Measurements from ENCODE around the gene FBXL13. TPM values are rescaled to one million over a fixed set of nuclear protein-coding genes. Genes with fewer than 3 reads are reported as not detected.
"Not testable (repeated sequence)": the region's sequence is repeated elsewhere in the genome, so short reads cannot be mapped to it uniquely, and the experiment has no call there.

Gene FBXL13
- total RNA-seq, 2 experiments from 2014 or later = 0.54 to 0.74 TPM

DNA sequence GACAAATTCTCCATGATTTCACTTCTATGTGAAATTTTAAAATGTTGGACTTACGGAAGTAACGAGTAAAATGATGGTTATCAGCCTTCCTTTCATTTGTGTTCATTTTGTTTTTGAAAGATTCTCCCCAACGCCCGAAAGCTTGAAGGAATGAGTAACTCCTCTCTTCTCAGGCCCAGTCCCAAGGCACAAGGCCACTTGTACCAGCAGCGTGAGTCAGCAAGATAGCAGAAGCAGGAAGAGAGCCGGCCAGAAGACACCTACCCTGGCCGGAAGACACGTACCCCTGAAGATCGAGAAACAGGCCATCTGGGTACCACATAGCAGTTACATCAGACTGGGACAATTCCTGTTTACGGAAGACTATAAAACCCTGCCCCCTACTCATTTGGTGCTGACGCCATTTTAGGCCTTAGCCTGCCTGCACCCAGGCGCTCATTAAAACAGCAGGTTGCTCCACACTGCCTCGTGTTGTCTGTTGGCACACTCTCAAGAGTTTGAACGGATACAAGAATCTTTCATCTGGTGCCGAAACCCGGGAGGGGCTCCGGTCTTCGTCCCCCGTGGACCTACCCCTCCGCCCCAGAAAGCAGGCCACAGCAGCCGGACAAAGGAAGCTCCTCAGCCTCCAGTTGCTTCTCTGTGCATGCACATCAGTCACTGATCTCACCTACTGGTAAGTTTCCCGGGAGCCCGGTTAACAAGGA lies 101.3 kb downstream of the FBXL13 start:
- H3K27ac Mint-ChIP-seq = no peak overlapping the region
- H3K27me3 Mint-ChIP-seq (ENCODE audit: low read depth) = no peaks in the 10 kb centered on the region
- CTCF ChIA-PET = no interaction called here
- intact Hi-C loops (cut with micrococcal nuclease) = no loop called here
- no peak for DNase-seq
- no peaks in the 10 kb centered on the region for H3K36me3 Mint-ChIP-seq (ENCODE audit: low read depth)
- no peaks in the 10 kb centered on the region for H3K4me1 Mint-ChIP-seq (ENCODE audit: low read depth)
- H3K4me3 Mint-ChIP-seq = no peak overlapping the region
- no peaks in the 10 kb centered on the region for H3K9me3 Mint-ChIP-seq

DNA sequence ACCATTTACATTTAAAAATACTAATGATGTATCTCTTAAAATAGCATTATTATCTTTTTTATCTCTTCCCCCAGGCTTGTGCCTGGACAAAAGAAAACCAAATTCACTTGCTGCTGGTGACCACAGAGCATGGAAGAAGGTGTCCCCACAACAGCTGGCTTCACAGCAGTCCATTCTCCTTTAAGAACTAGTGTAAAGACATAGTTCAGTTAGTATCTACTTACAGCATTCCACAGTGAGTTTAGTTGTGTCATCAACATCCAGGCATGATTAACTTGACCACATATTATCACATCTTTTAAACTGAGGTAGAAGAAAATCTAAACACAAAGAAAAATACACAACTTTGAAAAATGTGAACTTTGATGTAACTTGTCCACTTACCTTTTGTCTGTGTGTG lies 106.8 kb downstream of the FBXL13 start:
- intact Hi-C loops (cut with micrococcal nuclease) = no loop called here
- Mint-ChIP-seq H3K4me3 (no peak overlapping the region), H3K4me1 (ENCODE audit: low read depth) (no peaks in the 10 kb centered on the region), H3K9me3 (no peaks in the 10 kb centered on the region), H3K36me3 (ENCODE audit: low read depth) (no peaks in the 10 kb centered on the region), H3K27me3 (ENCODE audit: low read depth) (no peaks in the 10 kb centered on the region), H3K27ac (no peak overlapping the region)
- CTCF ChIA-PET = interaction anchor here (0.6 kb wide), 1 partner anchor 604 kb away, joined by 3 read pairs; no protein-coding TSS in a partner anchor
- no peak for DNase-seq

DNA sequence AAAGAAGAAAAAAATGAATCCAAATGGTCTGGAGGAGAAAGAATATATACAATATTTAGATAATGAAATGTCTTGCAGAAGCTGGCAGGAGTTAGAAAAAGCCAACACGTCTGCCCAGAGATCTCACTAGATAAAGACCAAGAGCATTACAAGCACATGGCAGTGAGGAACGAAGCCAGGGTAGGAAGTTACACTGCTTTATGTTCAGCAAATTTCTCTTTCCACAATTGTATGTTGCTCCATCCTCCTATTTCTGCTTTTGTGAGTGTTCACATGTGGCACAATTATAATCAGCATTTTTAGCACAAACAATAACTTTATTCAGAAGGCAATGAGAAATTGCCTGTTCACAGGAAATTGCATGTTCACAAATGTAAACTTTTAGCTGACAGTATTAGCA lies 108.1 kb downstream of the FBXL13 start:
- Mint-ChIP-seq H3K27ac (no peak overlapping the region), H3K4me1 (ENCODE audit: low read depth) (no peaks in the 10 kb centered on the region), H3K4me3 (no peak overlapping the region), H3K9me3 (no peaks in the 10 kb centered on the region), H3K36me3 (ENCODE audit: low read depth) (peaks cover 2% of the 10 kb centered on the region), H3K27me3 (ENCODE audit: low read depth) (no peaks in the 10 kb centered on the region)
- DNase-seq = no peak
- intact Hi-C loops (cut with micrococcal nuclease) = no loop called here
- CTCF ChIA-PET = interaction anchor here (1.1 kb wide), 1 partner anchor 9 kb away, joined by 3 read pairs; no protein-coding TSS in a partner anchor

- intact Hi-C loops (cut with micrococcal nuclease); H3K9me3 Mint-ChIP-seq; H3K27me3 Mint-ChIP-seq (ENCODE audit: low read depth); DNase-seq; H3K4me3 Mint-ChIP-seq; CTCF ChIA-PET; H3K36me3 Mint-ChIP-seq (ENCODE audit: low read depth); H3K27ac Mint-ChIP-seq; H3K4me1 Mint-ChIP-seq (ENCODE audit: low read depth): not testable (repeated sequence)
Observed at GRCh38 chr7:102961993-102962392, 112.6 kb downstream of the FBXL13 start.

GRCh38 chr7:102958004-102958403 lies 116.6 kb downstream of the FBXL13 start:
- H3K4me3 Mint-ChIP-seq; CTCF ChIA-PET; H3K27me3 Mint-ChIP-seq (ENCODE audit: low read depth); H3K27ac Mint-ChIP-seq; H3K4me1 Mint-ChIP-seq (ENCODE audit: low read depth); H3K36me3 Mint-ChIP-seq (ENCODE audit: low read depth); intact Hi-C loops (cut with micrococcal nuclease); DNase-seq: not testable (repeated sequence)
- peaks cover 27% of the 10 kb centered on the region for H3K9me3 Mint-ChIP-seq

DNA sequence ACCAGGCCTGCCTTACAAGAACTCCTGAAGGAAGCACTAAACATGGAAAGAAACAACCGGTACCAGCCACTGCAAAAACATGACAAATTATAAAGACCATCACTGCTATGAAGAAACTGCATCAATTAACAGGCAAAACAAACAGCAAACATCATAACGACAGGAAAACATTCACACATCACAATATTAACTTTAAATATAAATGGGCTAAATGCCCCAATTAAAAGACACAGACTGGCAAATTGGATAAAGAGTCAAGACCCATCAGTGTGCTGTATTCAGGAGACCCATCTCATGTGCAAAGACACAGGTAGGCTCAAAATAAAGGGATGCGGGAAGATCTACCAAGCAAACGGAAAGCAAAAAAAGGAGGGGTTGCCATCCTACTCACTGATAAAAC lies 120.2 kb downstream of the FBXL13 start:
- H3K9me3 Mint-ChIP-seq = peaks cover 29% of the 10 kb centered on the region
- H3K4me1 Mint-ChIP-seq (ENCODE audit: low read depth); H3K27me3 Mint-ChIP-seq (ENCODE audit: low read depth); H3K36me3 Mint-ChIP-seq (ENCODE audit: low read depth); intact Hi-C loops (cut with micrococcal nuclease); DNase-seq; H3K27ac Mint-ChIP-seq; CTCF ChIA-PET; H3K4me3 Mint-ChIP-seq: not testable (repeated sequence)

- Mint-ChIP-seq H3K4me3 (no peak overlapping the region), H3K4me1 (ENCODE audit: low read depth) (no peaks in the 10 kb centered on the region), H3K36me3 (ENCODE audit: low read depth) (peaks cover 3% of the 10 kb centered on the region), H3K9me3 (peaks cover 29% of the 10 kb centered on the region), H3K27me3 (ENCODE audit: low read depth) (no peaks in the 10 kb centered on the region), H3K27ac (no peak overlapping the region)
- intact Hi-C loops (cut with micrococcal nuclease) = no loop called here
- CTCF ChIA-PET = no interaction called here
- no peak for DNase-seq
Observed at GRCh38 chr7:102953406-102953805, 121.2 kb downstream of the FBXL13 start.

DNA sequence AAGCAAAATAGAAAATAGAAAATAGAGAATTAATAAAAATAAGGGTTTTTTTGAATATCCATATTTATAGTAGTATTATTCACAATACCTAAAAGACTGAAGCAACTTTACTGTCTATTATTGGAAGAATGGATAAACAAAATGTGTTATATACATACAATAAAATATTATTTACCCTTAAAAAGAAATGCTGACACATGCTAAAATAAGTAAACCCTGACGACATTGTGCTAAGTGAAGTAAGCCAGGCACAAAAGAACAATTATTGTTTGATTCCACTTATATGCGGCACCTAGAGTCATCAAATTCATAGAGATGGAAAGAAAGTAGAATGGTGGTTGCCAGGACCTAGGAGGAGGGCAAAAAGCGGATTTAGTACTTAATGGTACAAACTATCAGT lies 122.8 kb downstream of the FBXL13 start:
- Mint-ChIP-seq H3K4me3 (no peak overlapping the region), H3K9me3 (peaks cover 24% of the 10 kb centered on the region), H3K27me3 (ENCODE audit: low read depth) (no peaks in the 10 kb centered on the region), H3K36me3 (ENCODE audit: low read depth) (peaks cover 3% of the 10 kb centered on the region), H3K4me1 (ENCODE audit: low read depth) (no peaks in the 10 kb centered on the region), H3K27ac (no peak overlapping the region)
- no peak for DNase-seq
- CTCF ChIA-PET = no interaction called here
- intact Hi-C loops (cut with micrococcal nuclease) = no loop called here

GRCh38 chr7:102944241-102944640 lies 130.4 kb downstream of the FBXL13 start:
- Mint-ChIP-seq H3K4me1 (ENCODE audit: low read depth) (no peaks in the 10 kb centered on the region), H3K27ac (no peak overlapping the region), H3K9me3 (no peaks in the 10 kb centered on the region), H3K36me3 (ENCODE audit: low read depth) (no peaks in the 10 kb centered on the region), H3K27me3 (ENCODE audit: low read depth) (no peaks in the 10 kb centered on the region), H3K4me3 (no peak overlapping the region)
- no peak for DNase-seq
- intact Hi-C loops (cut with micrococcal nuclease) = no loop called here
- CTCF ChIA-PET = no interaction called here

GRCh38 chr7:102943423-102944169 lies 131.0 kb downstream of the FBXL13 start:
- intact Hi-C loops (cut with micrococcal nuclease) = no loop called here
- Mint-ChIP-seq H3K27ac (no peak overlapping the region), H3K4me1 (ENCODE audit: low read depth) (no peaks in the 10 kb centered on the region), H3K4me3 (no peak overlapping the region), H3K36me3 (ENCODE audit: low read depth) (no peaks in the 10 kb centered on the region), H3K27me3 (ENCODE audit: low read depth) (no peaks in the 10 kb centered on the region), H3K9me3 (no peaks in the 10 kb centered on the region)
- DNase-seq = no peak
- CTCF ChIA-PET = no interaction called here

DNA sequence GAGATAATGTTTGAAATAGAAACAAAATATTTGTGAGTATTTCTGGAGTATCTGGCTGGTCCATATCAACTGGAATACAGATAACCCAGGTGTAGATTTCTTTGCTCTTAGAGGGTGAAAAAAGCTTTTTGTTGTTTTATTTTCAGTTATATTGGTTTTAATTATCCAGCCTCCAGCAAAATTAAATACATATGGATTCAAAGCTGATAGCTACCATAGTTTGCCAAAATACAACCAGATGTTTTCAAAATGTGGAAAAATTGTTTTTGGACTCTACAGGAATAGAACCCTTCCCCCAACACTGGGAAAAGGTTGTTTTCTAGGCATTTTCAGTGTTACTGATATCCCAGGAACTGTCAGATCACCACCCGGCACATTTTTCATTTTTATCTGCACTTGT lies 131.7 kb downstream of the FBXL13 start:
- Mint-ChIP-seq H3K4me3 (no peak overlapping the region), H3K27ac (no peak overlapping the region), H3K27me3 (ENCODE audit: low read depth) (no peaks in the 10 kb centered on the region), H3K9me3 (no peaks in the 10 kb centered on the region), H3K36me3 (ENCODE audit: low read depth) (no peaks in the 10 kb centered on the region), H3K4me1 (ENCODE audit: low read depth) (no peaks in the 10 kb centered on the region)
- intact Hi-C loops (cut with micrococcal nuclease) = no loop called here
- no peak for DNase-seq
- CTCF ChIA-PET = no interaction called here

DNA sequence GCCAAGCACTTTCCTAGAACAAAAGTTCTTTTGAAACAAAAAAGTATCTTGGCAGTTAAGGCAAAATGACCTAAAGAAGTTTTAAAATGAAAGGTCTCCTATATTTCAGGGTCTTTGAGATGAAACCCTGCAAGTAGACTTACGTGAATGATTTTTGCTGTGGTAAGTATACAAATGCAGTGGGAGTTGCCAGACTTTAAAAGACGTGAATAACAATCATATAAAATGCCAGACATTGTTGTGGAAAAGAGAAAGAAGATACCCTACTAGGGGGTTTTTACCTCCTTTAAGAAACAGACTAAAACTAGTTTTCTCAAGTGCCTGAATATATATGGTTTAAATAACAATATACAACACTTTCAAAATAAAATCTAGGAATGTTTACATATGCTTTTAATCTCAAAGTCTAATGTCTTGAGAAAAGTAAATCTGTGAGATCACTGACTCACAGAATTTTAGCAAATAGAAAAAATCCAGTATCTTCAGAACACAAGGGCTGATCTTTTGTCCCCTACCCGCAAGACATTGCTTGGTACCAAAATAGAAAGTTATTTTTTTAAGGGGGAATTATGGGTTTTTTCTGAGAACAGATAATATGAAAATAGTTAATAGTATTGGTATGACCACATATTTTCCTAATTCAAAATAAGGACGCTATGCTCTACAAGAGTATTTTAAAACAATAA lies 132.3 kb downstream of the FBXL13 start:
- no peak for DNase-seq
- intact Hi-C loops (cut with micrococcal nuclease) = no loop called here
- no peaks in the 10 kb centered on the region for H3K36me3 Mint-ChIP-seq (ENCODE audit: low read depth)
- CTCF ChIA-PET = no interaction called here
- no peaks in the 10 kb centered on the region for H3K9me3 Mint-ChIP-seq
- H3K27ac Mint-ChIP-seq = no peak overlapping the region
- H3K4me1 Mint-ChIP-seq (ENCODE audit: low read depth) = no peaks in the 10 kb centered on the region
- H3K4me3 Mint-ChIP-seq = no peak overlapping the region
- H3K27me3 Mint-ChIP-seq (ENCODE audit: low read depth) = no peaks in the 10 kb centered on the region

DNA sequence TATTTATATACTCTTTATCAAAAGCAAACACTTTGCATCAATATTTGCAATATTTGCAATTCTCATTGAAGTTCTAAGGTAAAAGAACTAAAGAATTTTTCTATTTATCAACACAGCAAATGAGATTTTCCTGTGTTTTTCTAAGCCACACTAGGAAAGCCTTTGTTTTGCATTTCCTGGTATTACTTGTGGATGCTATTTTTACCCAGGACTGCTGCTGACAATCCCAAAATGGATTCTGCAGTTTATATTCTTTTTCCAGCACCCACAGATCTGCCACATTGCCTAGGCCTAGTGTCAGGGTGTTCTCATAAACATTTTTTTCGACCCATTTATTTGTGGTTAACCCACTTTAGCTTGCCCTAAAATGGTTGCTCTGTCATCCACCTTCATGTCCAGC lies 135.9 kb downstream of the FBXL13 start:
- Mint-ChIP-seq H3K27me3 (ENCODE audit: low read depth) (no peaks in the 10 kb centered on the region), H3K9me3 (no peaks in the 10 kb centered on the region), H3K27ac (no peak overlapping the region), H3K36me3 (ENCODE audit: low read depth) (no peaks in the 10 kb centered on the region), H3K4me3 (no peak overlapping the region), H3K4me1 (ENCODE audit: low read depth) (no peaks in the 10 kb centered on the region)
- DNase-seq = no peak
- intact Hi-C loops (cut with micrococcal nuclease) = no loop called here
- CTCF ChIA-PET = no interaction called here

Data from activated naive CD4-positive, alpha-beta T cell treated with anti-CD3 and anti-CD28 coated beads for 36 hours (primary cell).